Measurements from ENCODE around the gene AGFG2. TPM values are rescaled to one million over a fixed set of nuclear protein-coding genes. Genes with fewer than 3 reads are reported as not detected.

AGFG2 gene
- total RNA-seq, 1 donor from 2014 or later: 1.3 TPM

DNA sequence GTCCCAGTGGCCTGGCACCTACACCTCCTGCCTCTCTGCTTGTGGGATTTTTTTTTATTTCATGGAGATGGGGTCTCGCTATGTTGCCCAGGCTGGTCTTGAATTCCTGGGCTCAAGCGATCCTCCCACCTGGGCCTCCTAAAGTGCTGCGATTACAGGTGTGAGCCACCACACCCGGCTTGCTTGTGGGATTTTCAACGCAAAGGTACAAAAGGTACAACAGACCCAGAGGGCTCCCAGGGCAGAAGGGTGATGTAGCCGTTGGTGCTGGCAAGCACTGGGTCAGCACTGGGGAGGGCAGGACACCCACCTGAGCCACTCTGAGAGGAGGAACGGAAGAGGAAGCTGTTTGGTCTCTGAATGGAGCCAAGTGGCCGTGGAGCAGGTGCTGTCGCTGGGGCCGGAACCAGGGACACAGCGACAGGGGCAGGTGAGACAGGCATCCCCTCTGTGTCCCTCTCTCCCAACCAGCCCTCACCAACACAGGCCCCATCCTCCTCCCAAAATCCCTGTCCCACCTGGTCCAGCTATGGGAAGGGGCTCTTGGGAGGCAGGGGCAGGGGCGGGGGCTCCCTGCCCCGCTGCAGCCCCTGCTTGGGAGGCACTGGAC lies 37.5 kb downstream of the AGFG2 start:
- DNase-seq (ENCODE audit: low read depth) (no peak), FAIRE-seq (no peak)
- Histone ChIP-seq H3K27me3 (ENCODE audit: control insufficient read depth, insufficient read depth, low read length) (no peaks in the 10 kb centered on the region), H3K36me3 (ENCODE audit: control insufficient read depth, insufficient read depth, low read length) (peaks cover 50% of the 10 kb centered on the region), H3K4me3 (ENCODE audit: low read depth, low read length) (no peak overlapping the region)
- TF ChIP-seq, protein P1, sequence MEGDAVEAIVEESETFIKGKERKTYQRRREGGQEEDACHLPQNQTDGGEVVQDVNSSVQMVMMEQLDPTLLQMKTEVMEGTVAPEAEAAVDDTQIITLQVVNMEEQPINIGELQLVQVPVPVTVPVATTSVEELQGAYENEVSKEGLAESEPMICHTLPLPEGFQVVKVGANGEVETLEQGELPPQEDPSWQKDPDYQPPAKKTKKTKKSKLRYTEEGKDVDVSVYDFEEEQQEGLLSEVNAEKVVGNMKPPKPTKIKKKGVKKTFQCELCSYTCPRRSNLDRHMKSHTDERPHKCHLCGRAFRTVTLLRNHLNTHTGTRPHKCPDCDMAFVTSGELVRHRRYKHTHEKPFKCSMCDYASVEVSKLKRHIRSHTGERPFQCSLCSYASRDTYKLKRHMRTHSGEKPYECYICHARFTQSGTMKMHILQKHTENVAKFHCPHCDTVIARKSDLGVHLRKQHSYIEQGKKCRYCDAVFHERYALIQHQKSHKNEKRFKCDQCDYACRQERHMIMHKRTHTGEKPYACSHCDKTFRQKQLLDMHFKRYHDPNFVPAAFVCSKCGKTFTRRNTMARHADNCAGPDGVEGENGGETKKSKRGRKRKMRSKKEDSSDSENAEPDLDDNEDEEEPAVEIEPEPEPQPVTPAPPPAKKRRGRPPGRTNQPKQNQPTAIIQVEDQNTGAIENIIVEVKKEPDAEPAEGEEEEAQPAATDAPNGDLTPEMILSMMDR (IDR thresholded peaks at IDR 0.05; ENCODE audit: insufficient read depth, low read length, severe bottlenecking): no peak

DNA sequence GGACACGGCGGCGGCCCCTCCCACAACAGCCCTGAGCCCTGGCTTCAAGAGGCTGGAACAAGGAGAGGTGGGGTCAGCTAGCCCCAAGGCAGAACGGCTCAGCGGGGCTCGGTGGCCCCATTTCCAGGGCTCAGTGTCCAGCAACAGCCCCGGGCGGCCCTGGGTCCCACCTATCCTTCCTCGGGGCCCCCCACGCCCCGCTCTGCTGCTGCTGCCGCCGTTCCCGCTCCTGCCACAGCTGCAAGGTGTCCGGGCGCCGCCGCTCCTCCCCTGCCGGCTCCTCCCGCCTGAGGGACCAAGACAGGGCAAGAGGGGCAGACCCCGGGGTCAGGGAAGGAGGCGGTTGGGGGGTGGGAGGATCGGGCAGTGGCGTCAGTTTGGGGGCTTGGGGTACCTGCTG lies 38.1 kb downstream of the AGFG2 start:
- no peak overlapping the region for H3K4me3 ChIP-seq (ENCODE audit: low read depth, low read length)
- DNase-seq (ENCODE audit: low read depth): no peak
- H3K27me3 ChIP-seq (ENCODE audit: control insufficient read depth, insufficient read depth, low read length): no peaks in the 10 kb centered on the region
- no peak for FAIRE-seq
- TF ChIP-seq, protein P1 (IDR thresholded peaks at IDR 0.05; ENCODE audit: insufficient read depth, low read length, severe bottlenecking): no peak
- H3K36me3 ChIP-seq (ENCODE audit: control insufficient read depth, insufficient read depth, low read length): peaks cover 56% of the 10 kb centered on the region

GRCh38 chr7:100577507-100577906 lies 38.5 kb downstream of the AGFG2 start:
- TF ChIP-seq, protein P1 (IDR thresholded peaks at IDR 0.05; ENCODE audit: insufficient read depth, low read length, severe bottlenecking): no peak
- Histone ChIP-seq H3K27me3 (ENCODE audit: control insufficient read depth, insufficient read depth, low read length) (no peaks in the 10 kb centered on the region), H3K4me3 (ENCODE audit: low read depth, low read length) (no peak overlapping the region), H3K36me3 (ENCODE audit: control insufficient read depth, insufficient read depth, low read length) (peaks cover 56% of the 10 kb centered on the region)
- DNase-seq (ENCODE audit: low read depth) (no peak), FAIRE-seq (no peak)

- FAIRE-seq (no peak), DNase-seq (ENCODE audit: low read depth) (no peak)
- H3K36me3 ChIP-seq (ENCODE audit: control insufficient read depth, insufficient read depth, low read length): peaks cover 54% of the 10 kb centered on the region
- H3K27me3 ChIP-seq (ENCODE audit: control insufficient read depth, insufficient read depth, low read length): no peaks in the 10 kb centered on the region
- TF ChIP-seq, protein P1 (IDR thresholded peaks at IDR 0.05; ENCODE audit: insufficient read depth, low read length, severe bottlenecking): no peak
- no peak overlapping the region for H3K4me3 ChIP-seq (ENCODE audit: low read depth, low read length)
Measured at GRCh38 chr7:100578246-100579183, 39.5 kb downstream of the AGFG2 start.

- peaks cover 45% of the 10 kb centered on the region for H3K36me3 ChIP-seq (ENCODE audit: control insufficient read depth, insufficient read depth, low read length)
- H3K4me3 ChIP-seq (ENCODE audit: low read depth, low read length): no peak overlapping the region
- TF ChIP-seq, protein P1 (IDR thresholded peaks at IDR 0.05; ENCODE audit: insufficient read depth, low read length, severe bottlenecking): no peak
- H3K27me3 ChIP-seq (ENCODE audit: control insufficient read depth, insufficient read depth, low read length): no peaks in the 10 kb centered on the region
- DNase-seq (ENCODE audit: low read depth) (no peak), FAIRE-seq (peak; percentile 96)
Measured at GRCh38 chr7:100580466-100581283, 41.7 kb downstream of the AGFG2 start.

All from bronchial epithelial cell (primary cell).